ENCODE data around the gene MRC2. TPM values are rescaled to one million over a fixed set of nuclear protein-coding genes. Genes with fewer than 3 reads are reported as not detected.

Gene MRC2
- polyA plus RNA-seq, 1 of the 3 experiments (the other 2 are of a cell fraction): 213 TPM

- TF ChIP-seq, protein P1, sequence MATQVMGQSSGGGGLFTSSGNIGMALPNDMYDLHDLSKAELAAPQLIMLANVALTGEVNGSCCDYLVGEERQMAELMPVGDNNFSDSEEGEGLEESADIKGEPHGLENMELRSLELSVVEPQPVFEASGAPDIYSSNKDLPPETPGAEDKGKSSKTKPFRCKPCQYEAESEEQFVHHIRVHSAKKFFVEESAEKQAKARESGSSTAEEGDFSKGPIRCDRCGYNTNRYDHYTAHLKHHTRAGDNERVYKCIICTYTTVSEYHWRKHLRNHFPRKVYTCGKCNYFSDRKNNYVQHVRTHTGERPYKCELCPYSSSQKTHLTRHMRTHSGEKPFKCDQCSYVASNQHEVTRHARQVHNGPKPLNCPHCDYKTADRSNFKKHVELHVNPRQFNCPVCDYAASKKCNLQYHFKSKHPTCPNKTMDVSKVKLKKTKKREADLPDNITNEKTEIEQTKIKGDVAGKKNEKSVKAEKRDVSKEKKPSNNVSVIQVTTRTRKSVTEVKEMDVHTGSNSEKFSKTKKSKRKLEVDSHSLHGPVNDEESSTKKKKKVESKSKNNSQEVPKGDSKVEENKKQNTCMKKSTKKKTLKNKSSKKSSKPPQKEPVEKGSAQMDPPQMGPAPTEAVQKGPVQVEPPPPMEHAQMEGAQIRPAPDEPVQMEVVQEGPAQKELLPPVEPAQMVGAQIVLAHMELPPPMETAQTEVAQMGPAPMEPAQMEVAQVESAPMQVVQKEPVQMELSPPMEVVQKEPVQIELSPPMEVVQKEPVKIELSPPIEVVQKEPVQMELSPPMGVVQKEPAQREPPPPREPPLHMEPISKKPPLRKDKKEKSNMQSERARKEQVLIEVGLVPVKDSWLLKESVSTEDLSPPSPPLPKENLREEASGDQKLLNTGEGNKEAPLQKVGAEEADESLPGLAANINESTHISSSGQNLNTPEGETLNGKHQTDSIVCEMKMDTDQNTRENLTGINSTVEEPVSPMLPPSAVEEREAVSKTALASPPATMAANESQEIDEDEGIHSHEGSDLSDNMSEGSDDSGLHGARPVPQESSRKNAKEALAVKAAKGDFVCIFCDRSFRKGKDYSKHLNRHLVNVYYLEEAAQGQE (IDR thresholded peaks at IDR 0.05; ENCODE audit: low read depth, low read length): no peak
- TF ChIP-seq IRF3 (IDR thresholded peaks at IDR 0.05; ENCODE audit: low read depth, low read length) (no peak), FOXJ3 (CRISPR knock-in tag; IDR thresholded peaks at IDR 0.05) (no peak)
These were observed 104.7 kb downstream of the MRC2 start (continued) for GRCh38 chr17:62732125-62732524.

GRCh38 chr17:62735044-62735651 lies 107.7 kb downstream of the MRC2 start:
- no peak overlapping the region for H3K9ac ChIP-seq
- H3K36me3 ChIP-seq (replicated peaks in 1 of 2; ENCODE audit: control insufficient read depth in 1 of 2, insufficient read depth in 2 of 2, low read length in 1 of 2): no peaks in the 10 kb centered on the region
- no peak overlapping the region for H2AFZ ChIP-seq (ENCODE audit: low read depth)
- CTCF ChIA-PET: interaction anchor here (0.7 to 1.5 kb wide), 3 partner anchors 15 to 85 kb away, joined by 3 to 4 read pairs (median 3); no protein-coding TSS in a partner anchor
- H3K4me2 ChIP-seq: no peak overlapping the region
- no peak for TF ChIP-seq USF2 (IDR thresholded peaks at IDR 0.05; ENCODE audit: borderline replicate concordance, low read depth, low read length)
- TF ChIP-seq TAF1 (IDR thresholded peaks at IDR 0.05; ENCODE audit: borderline replicate concordance, low read depth, low read length): no peak
- TF ChIP-seq IRF3 (IDR thresholded peaks at IDR 0.05; ENCODE audit: low read depth, low read length): no peak
- TF ChIP-seq SIN3A (IDR thresholded peaks at IDR 0.05; ENCODE audit: borderline replicate concordance, low read depth, low read length): no peak
- no peak for TF ChIP-seq EZH2phosphoT487 (IDR thresholded peaks at IDR 0.05; ENCODE audit: borderline replicate concordance, low read depth)
- no peak for TF ChIP-seq ELF1 (IDR thresholded peaks at IDR 0.05)
- TF ChIP-seq SMC3 (IDR thresholded peaks at IDR 0.05; ENCODE audit: low read depth, low read length): no peak
- TF ChIP-seq GATA2 (CRISPR knock-in tag; IDR thresholded peaks at IDR 0.05): no peak
- no peak for TF ChIP-seq FOSL2 (IDR thresholded peaks at IDR 0.05; ENCODE audit: borderline replicate concordance, low read depth)
- TF ChIP-seq, protein P1 (IDR thresholded peaks at IDR 0.05; ENCODE audit: low read depth, low read length): no peak
- no peaks in the 10 kb centered on the region for H3F3A ChIP-seq (replicated peaks; ENCODE audit: insufficient read depth)
- WGBS (ENCODE audit: low lambda C conversion rate): 83% methylated on average over 7 of the region's 7 CpGs
- H3K9me3 ChIP-seq: no peaks in the 10 kb centered on the region
- H4K20me1 ChIP-seq (ENCODE audit: insufficient read depth): no peaks in the 10 kb centered on the region
- H3K27ac ChIP-seq (ENCODE audit: low read depth in 2 of 2, low read length in 1 of 2): no peak overlapping the region
- no peak overlapping the region for H3K4me3 ChIP-seq (ENCODE audit: low read depth in 2 of 2, low read length in 1 of 2)
- DNase-seq: no peak
- no peaks in the 10 kb centered on the region for H3K27me3 ChIP-seq (ENCODE audit: insufficient read depth)
- no peaks in the 10 kb centered on the region for H3K79me2 ChIP-seq (ENCODE audit: insufficient read depth)
- no peaks in the 10 kb centered on the region for H3K4me1 ChIP-seq (ENCODE audit: control insufficient read depth in 1 of 2, insufficient read depth in 2 of 2, low read depth in 1 of 2, low read length in 1 of 2)
- POLR2A ChIA-PET: no interaction called here
- no peaks in the 10 kb centered on the region for H3K9me2 ChIP-seq

Measured in SK-N-SH (cell line).